ENCODE data around the gene ACR. TPM values are rescaled to one million over a fixed set of nuclear protein-coding genes. Genes with fewer than 3 reads are reported as not detected.

Gene ACR
- total RNA-seq, 4 donors from 2014 or later: not detected

DNA sequence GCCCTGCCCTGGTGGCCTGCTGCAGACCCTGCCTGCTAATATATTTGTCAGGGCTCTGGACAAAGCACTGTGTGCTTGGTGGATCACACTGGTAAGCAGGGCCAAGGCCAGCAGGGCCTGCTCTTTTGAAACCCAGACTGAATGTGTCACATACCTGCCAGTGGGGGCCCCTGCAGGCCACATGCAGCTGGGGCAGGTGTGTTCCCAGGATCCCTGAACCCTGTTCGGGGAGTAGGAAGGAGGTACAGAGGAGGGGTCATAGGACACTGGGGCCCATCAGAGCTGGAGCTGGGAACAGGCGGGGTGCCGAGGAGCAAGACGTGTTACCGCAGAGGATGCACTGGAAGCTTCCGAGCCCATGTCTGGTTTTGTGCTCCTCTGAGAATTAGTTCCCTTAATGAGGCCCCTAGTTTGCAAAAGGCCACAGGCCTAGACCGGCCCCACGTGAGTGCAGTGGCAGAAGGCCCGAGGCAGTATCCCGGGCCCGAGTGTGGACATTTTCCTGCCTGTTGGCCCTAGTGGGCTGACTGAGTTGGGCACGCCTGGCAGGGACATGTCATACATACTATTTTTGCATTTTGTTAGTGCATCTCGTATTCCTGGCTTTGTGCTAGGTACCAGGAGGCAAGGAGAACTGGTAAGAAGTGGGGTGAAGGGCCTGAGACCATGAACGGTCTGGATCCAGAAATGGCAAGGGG is 11.2 kb upstream of the ACR start:
- 91% methylated on average over 14 of the region's 14 CpGs for WGBS
- H3K9me3 ChIP-seq: no peaks in the 10 kb centered on the region
- no peak for DNase-seq (ENCODE audit: low spot score in 2 of 2)
- peaks cover 13% of the 10 kb centered on the region for H3K27me3 ChIP-seq
- H3K4me1 ChIP-seq: peaks cover 11% of the 10 kb centered on the region
- H3K27ac ChIP-seq: no peak overlapping the region
- H3K4me3 ChIP-seq: no peak overlapping the region
- no peaks in the 10 kb centered on the region for H3K36me3 ChIP-seq
- TF ChIP-seq POLR2A (IDR thresholded peaks at IDR 0.05) (no peak), POLR2AphosphoS5 (IDR thresholded peaks at IDR 0.05) (no peak), EP300 (IDR thresholded peaks at IDR 0.05) (no peak)
- TF ChIP-seq, protein P1, sequence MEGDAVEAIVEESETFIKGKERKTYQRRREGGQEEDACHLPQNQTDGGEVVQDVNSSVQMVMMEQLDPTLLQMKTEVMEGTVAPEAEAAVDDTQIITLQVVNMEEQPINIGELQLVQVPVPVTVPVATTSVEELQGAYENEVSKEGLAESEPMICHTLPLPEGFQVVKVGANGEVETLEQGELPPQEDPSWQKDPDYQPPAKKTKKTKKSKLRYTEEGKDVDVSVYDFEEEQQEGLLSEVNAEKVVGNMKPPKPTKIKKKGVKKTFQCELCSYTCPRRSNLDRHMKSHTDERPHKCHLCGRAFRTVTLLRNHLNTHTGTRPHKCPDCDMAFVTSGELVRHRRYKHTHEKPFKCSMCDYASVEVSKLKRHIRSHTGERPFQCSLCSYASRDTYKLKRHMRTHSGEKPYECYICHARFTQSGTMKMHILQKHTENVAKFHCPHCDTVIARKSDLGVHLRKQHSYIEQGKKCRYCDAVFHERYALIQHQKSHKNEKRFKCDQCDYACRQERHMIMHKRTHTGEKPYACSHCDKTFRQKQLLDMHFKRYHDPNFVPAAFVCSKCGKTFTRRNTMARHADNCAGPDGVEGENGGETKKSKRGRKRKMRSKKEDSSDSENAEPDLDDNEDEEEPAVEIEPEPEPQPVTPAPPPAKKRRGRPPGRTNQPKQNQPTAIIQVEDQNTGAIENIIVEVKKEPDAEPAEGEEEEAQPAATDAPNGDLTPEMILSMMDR (IDR thresholded peaks at IDR 0.05): no peak

DNA sequence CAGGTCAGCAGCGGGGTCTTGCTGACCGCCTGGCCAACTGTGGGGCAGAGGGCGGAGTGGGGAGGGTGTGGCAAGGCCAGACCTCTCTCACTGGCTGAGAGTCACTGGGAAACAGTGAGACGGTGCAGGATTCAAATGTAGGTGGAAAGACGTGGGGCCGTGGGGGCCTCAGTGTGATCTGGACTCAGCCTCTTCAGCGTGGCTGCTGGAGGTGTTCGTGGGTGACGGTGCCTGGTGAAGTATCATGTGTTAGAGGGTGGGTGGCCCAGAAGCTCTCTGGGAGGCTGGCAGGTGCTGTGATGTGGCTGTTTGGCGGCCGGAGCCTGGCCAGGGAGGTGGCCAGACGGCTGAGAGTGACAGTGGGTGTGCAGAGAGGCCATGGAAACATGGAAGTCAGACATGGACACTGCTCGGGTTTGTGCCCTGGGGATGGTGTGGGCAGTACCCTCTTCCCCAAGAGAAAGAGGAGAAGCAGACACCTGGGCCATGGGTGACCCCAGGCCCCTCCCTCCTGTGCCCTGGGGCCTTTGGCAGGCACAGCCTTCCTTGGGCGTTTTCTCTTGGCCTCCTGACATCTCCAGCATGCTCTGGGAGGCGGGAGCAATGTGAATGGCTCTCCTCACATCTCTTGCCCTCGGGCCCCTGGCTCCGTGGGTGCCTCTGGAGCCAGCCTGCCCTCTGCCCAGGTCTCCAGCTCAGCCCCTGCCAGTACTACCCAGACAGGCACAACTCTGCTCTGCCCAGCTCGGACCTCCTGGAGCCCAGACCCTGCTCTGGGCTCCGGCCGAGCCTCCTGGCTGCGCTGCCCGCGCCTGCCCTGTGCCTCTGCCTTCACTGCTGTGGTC is 10.1 kb upstream of the ACR start:
- Histone ChIP-seq H3K36me3 (no peaks in the 10 kb centered on the region), H3K4me1 (peaks cover 18% of the 10 kb centered on the region), H3K27ac (no peak overlapping the region), H3K4me3 (no peak overlapping the region), H3K27me3 (peaks cover 13% of the 10 kb centered on the region), H3K9me3 (no peaks in the 10 kb centered on the region)
- TF ChIP-seq EP300 (IDR thresholded peaks at IDR 0.05) (no peak), POLR2AphosphoS5 (IDR thresholded peaks at IDR 0.05) (no peak), POLR2A (IDR thresholded peaks at IDR 0.05) (no peak)
- TF ChIP-seq, protein P1 (IDR thresholded peaks at IDR 0.05): no peak
- DNase-seq (ENCODE audit: low spot score in 2 of 2): peak; percentile 44 to 71
- WGBS: 79% methylated on average over 20 of the region's 23 CpGs

DNA sequence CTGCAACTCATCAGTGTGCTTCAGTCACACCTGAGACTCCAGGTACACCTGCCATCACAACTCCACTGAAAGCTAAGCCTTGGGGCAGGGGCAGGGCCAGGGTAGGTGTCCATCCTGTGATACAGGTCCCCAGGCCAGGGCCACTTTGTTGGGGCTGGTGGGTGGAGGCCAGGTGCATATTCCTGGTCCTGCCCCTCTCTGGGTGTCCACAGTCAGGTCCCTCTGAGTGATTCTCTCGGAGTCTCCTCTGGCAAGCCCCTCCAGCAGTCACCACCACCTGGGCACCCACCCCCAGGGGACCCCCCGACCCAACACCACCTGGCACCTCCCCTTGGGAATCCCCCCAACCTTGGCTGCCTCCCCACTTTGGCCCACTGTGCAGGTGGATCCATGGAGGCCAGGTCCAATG is 9.5 kb upstream of the ACR start:
- Histone ChIP-seq H3K36me3 (no peaks in the 10 kb centered on the region), H3K4me3 (no peak overlapping the region), H3K27me3 (peaks cover 13% of the 10 kb centered on the region), H3K9me3 (no peaks in the 10 kb centered on the region), H3K27ac (no peak overlapping the region), H3K4me1 (peaks cover 18% of the 10 kb centered on the region)
- 60% methylated on average over 1 of the region's 2 CpGs for WGBS
- DNase-seq (ENCODE audit: low spot score in 2 of 2): peak; percentile 48 to 76
- TF ChIP-seq, protein P1 (IDR thresholded peaks at IDR 0.05): no peak
- TF ChIP-seq EP300 (IDR thresholded peaks at IDR 0.05): no peak
- no peak for TF ChIP-seq POLR2A (IDR thresholded peaks at IDR 0.05)

DNA sequence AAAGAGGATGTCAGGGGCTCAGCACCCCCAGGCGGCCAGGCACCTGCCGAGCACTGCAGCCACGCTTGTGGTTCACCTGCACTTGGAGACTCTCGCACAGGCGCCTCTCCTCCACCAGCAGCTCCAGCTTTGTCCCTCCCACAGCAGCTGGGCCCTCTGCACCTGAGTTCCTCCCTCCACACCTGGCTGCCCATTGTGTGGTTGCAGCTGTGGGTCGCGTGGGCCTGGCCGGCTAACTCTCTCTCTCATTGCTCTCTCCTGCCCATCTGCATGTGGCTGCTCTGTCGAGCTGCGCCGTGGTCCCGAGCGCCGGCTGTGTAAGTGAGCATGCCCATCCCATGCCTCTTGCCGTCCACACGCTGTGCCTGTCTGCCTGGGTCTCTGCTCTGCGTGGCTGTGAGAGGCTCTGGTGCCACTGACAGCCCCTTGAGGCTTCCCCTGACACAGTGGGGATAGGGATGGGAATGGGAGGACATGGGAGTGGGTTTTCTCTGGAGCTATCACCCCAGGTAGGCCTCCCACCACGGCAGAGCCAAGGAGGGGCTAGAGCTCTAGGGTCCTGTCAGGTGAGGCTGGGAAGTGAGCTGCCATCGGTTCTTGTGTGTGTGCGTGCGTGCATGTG is 8.5 kb upstream of the ACR start:
- peak; percentile 53 to 67 for DNase-seq (ENCODE audit: low spot score in 2 of 2)
- Histone ChIP-seq H3K9me3 (no peaks in the 10 kb centered on the region), H3K27ac (no peak overlapping the region), H3K4me3 (no peak overlapping the region), H3K27me3 (peaks cover 13% of the 10 kb centered on the region), H3K4me1 (peaks cover 18% of the 10 kb centered on the region), H3K36me3 (no peaks in the 10 kb centered on the region)
- 90% methylated on average over 16 of the region's 21 CpGs for WGBS
- TF ChIP-seq POLR2AphosphoS5 (IDR thresholded peaks at IDR 0.05): no peak
- no peak for TF ChIP-seq POLR2A (IDR thresholded peaks at IDR 0.05)
- TF ChIP-seq, protein P1 (IDR thresholded peaks at IDR 0.05): no peak
